Neuronal stem cell (in vitro differentiated cells): ENCODE measurements around the gene HIVEP2.

Experiments used
- DNase-seq: peaks from one replicate; pipeline ENCODE4 v3.0.0-alpha.2; 2013; ENCODE audit warnings: low spot score
- H2AFZ ChIP-seq: one replicate; pipeline ENCODE4 v1.6.1; 2013; ENCODE audit warnings: mild to moderate bottlenecking, low read length, inconsistent platforms
- H2AK5ac ChIP-seq: 2 replicates; pipeline ENCODE4 v1.6.1; 2013; ENCODE audit warnings: low read depth, mild to moderate bottlenecking, inconsistent platforms, low read length, moderate library complexity, mixed read lengths
- H2BK120ac ChIP-seq: 2 replicates; pipeline ENCODE4 v1.6.1; 2013; ENCODE audit warnings: low read depth, mild to moderate bottlenecking, inconsistent platforms, low read length, moderate library complexity, mixed read lengths
- H2BK12ac ChIP-seq: one replicate; pipeline ENCODE4 v1.6.1; 2013; ENCODE audit warnings: low read length, inconsistent platforms
- H2BK15ac ChIP-seq: 2 replicates; pipeline ENCODE4 v1.6.1; 2013; ENCODE audit warnings: mild to moderate bottlenecking, low read length, inconsistent platforms, mixed read lengths
- H2BK5ac ChIP-seq: one replicate; pipeline ENCODE4 v1.6.1; 2013; ENCODE audit warnings: inconsistent platforms, mild to moderate bottlenecking, low read length, moderate library complexity
- H3K14ac ChIP-seq: one replicate; pipeline ENCODE4 v1.6.1; 2013; ENCODE audit warnings: low read length, inconsistent platforms
- H3K18ac ChIP-seq: 2 replicates; pipeline ENCODE4 v1.6.1; 2013; ENCODE audit warnings: low read length, inconsistent platforms
- H3K23ac ChIP-seq: 2 replicates; pipeline ENCODE4 v1.6.1; 2013; ENCODE audit warnings: low read depth, mild to moderate bottlenecking, mixed read lengths, low read length, inconsistent platforms; ENCODE audit not compliant: poor library complexity
- H3K27ac ChIP-seq: replicated peaks from 3 replicates; pipeline ENCODE4 v1.5.1; 2013; ENCODE audit warnings: low read length, inconsistent platforms
- H3K27me3 ChIP-seq, 3 experiments: 2 replicates each; pipeline ENCODE4 v1.6.1; 2013; ENCODE audit warnings: low read length in 3 of 3, mild to moderate bottlenecking in 2 of 3, inconsistent platforms in 1 of 3, low read depth in 1 of 3, mixed read lengths in 1 of 3, moderate library complexity in 1 of 3; ENCODE audit not compliant: control insufficient read depth in 3 of 3, insufficient read depth in 3 of 3
- H3K36me3 ChIP-seq, 2 donors: replicated peaks in 1 of 2; 2 replicates each; pipeline ENCODE4 v1.6.1; 2013; ENCODE audit warnings: low read length in 2 of 2; ENCODE audit not compliant: control insufficient read depth in 2 of 2, insufficient read depth in 2 of 2
- H3K4ac ChIP-seq: 2 replicates; pipeline ENCODE4 v1.6.1; 2013; ENCODE audit warnings: inconsistent platforms, mild to moderate bottlenecking, low read length, moderate library complexity
- H3K4me1 ChIP-seq, 2 donors: 1 replicate in 1 of 2; 2 replicates in 1 of 2; pipeline ENCODE4 v1.6.1; 2013; ENCODE audit warnings: low read length in 2 of 2, low read depth in 1 of 2; ENCODE audit not compliant: control insufficient read depth in 2 of 2, insufficient read depth in 1 of 2
- H3K4me2 ChIP-seq: one replicate; pipeline ENCODE4 v1.6.1; 2013; ENCODE audit warnings: mild to moderate bottlenecking, low read length, inconsistent platforms; ENCODE audit not compliant: insufficient read depth, poor library complexity, severe bottlenecking
- H3K4me3 ChIP-seq, 2 donors: 2 replicates each; pipeline ENCODE4 v1.5.1; 2013; ENCODE audit warnings: low read length in 2 of 2, mild to moderate bottlenecking in 2 of 2, inconsistent platforms in 1 of 2, moderate library complexity in 1 of 2
- H3K79me1 ChIP-seq: one replicate; pipeline ENCODE4 v1.6.1; 2013; ENCODE audit warnings: low read depth, mild to moderate bottlenecking, inconsistent platforms, low read length, moderate library complexity
- H3K9ac ChIP-seq: one replicate; pipeline ENCODE4 v1.6.1; 2013; ENCODE audit warnings: mild to moderate bottlenecking, low read depth, low read length, inconsistent platforms; ENCODE audit not compliant: poor library complexity
- H3K9me3 ChIP-seq, 2 donors: replicated peaks in 1 of 2; 2 replicates each; pipeline versions ENCODE3 to v1.6.1; 2013; ENCODE audit warnings: low read length in 2 of 2, mild to moderate bottlenecking in 2 of 2, inconsistent platforms in 1 of 2, low read depth in 1 of 2, mixed read lengths in 1 of 2, moderate library complexity in 1 of 2; ENCODE audit not compliant: control insufficient read depth in 2 of 2, insufficient read depth in 1 of 2
- H4K8ac ChIP-seq: one replicate; pipeline ENCODE4 v1.6.1; 2013; ENCODE audit warnings: low read depth, mild to moderate bottlenecking, inconsistent platforms, low read length, moderate library complexity
- H4K91ac ChIP-seq: one replicate; pipeline ENCODE4 v1.6.1; 2013; ENCODE audit warnings: low read length, low read depth, mild to moderate bottlenecking, inconsistent platforms; ENCODE audit not compliant: poor library complexity
- WGBS, 2 donors: extraction: QIAGEN DNeasy Blood & Tissue Kit; methylation state at CpG; one replicate each; pipeline ENCODE4 v1.1.7; 2013; ENCODE audit warnings: missing lambda C conversion rate in 2 of 2, mixed read lengths in 1 of 2; ENCODE audit not compliant: insufficient read length in 2 of 2, insufficient replicate concordance in 1 of 2; ENCODE audit errors: extremely low coverage in 2 of 2; 5-methylcytosine and 5-hydroxymethylcytosine counted together

Gene HIVEP2

DNA sequence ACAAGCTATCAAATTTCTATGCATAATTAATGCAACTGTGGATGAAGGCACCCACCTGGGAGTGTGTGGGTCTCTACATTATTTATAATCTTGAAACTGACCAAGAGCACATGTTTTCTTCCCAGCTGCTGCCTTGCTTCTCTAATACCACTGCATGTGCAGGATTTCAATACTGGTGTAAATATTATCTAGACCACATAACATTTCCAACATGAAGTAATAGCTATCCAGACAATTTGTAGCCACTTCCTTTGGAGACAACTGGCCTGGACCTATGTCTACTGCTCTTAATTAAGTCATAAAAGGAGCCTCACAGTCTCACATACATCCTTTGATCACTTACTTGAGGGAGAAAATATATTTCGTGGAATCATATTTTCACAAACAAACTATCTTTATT is 180.7 kb downstream of the HIVEP2 start:
- no peak overlapping the region for H4K8ac ChIP-seq
- H2AFZ ChIP-seq = no peak overlapping the region
- H3K36me3 ChIP-seq = peaks cover 2 to 17% of the 10 kb centered on the region in 2 donors
- H3K79me1 ChIP-seq = no peaks in the 10 kb centered on the region
- no peak overlapping the region for H2BK5ac ChIP-seq
- H2AK5ac ChIP-seq = no peak overlapping the region
- no peak overlapping the region for H3K4me3 ChIP-seq
- no peak for DNase-seq
- H3K27me3 ChIP-seq = no peaks in the 10 kb centered on the region
- H3K27ac ChIP-seq = no peak overlapping the region
- no peak overlapping the region for H2BK12ac ChIP-seq
- H3K4me1 ChIP-seq = peaks cover 0 to 13% of the 10 kb centered on the region in 2 donors
- no peaks in the 10 kb centered on the region for H3K9me3 ChIP-seq
- H3K9ac ChIP-seq = no peak overlapping the region
- H3K18ac ChIP-seq = no peak overlapping the region
- no peak overlapping the region for H3K23ac ChIP-seq
- H4K91ac ChIP-seq = no peak overlapping the region
- no peak overlapping the region for H2BK15ac ChIP-seq
- no CpG with 5 or more reads among the region's 1 CpG for WGBS, 2 donors
- no peak overlapping the region for H3K4me2 ChIP-seq
- H3K4ac ChIP-seq = no peak overlapping the region
- no peak overlapping the region for H3K14ac ChIP-seq
- no peak overlapping the region for H2BK120ac ChIP-seq

DNA sequence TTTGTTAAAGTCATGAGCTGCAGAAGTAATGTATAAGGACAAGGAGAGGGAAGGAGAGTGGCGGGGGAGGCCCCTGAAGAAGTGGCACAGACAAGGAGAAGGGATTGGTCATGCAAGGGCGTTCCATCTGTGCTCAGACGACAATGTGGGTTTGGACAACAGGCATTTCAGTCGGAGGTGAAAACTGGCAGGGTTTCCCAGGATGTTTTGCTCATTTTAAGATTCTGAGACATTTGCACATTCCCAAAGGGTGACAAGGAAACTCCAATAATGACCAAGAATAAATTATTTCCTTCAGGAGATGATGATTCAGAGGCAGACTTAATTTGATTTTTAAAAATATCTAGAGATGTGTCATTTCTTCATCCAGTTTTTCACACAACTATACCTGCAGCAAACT is 181.8 kb downstream of the HIVEP2 start:
- no CpG with 5 or more reads among the region's 4 CpGs for WGBS, 2 donors
- H3K27ac ChIP-seq = no peak overlapping the region
- no peaks in the 10 kb centered on the region for H3K9me3 ChIP-seq

DNA sequence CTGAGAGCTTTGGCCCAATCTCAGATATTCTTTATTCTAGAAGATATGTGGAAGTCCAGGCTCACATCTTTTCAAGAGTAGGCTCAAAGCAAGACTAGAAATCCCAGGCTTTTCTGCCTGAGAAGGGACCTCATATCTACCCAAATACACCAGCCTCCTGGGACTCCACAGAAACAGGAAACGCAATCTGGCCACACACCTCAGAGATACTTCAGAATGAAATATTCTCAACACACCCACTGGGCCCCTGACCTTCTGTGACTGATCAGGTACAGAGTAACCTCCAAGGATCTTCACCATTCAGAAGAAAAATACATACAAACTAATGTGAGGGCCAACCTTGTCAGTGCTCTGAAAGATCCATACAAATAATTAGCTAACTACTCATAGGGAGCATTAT is 183.2 kb downstream of the HIVEP2 start:
- Histone ChIP-seq H2AK5ac (no peak overlapping the region), H3K9ac (no peak overlapping the region), H3K4me3 (no peak overlapping the region), H4K91ac (no peak overlapping the region), H3K79me1 (no peaks in the 10 kb centered on the region), H3K27me3 (no peaks in the 10 kb centered on the region), H3K36me3 (peaks cover 2 to 34% of the 10 kb centered on the region in 2 donors), H3K18ac (no peak overlapping the region), H3K4me2 (no peak overlapping the region), H2BK15ac (no peak overlapping the region), H3K23ac (no peak overlapping the region), H2BK120ac (no peak overlapping the region), H4K8ac (no peak overlapping the region), H3K14ac (no peak overlapping the region), H3K27ac (no peak overlapping the region), H2AFZ (no peak overlapping the region), H3K4ac (no peak overlapping the region), H2BK5ac (no peak overlapping the region), H2BK12ac (no peak overlapping the region), H3K4me1 (peaks cover 0 to 13% of the 10 kb centered on the region in 2 donors), H3K9me3 (no peaks in the 10 kb centered on the region)
- WGBS, 2 donors = no CpG with 5 or more reads among the region's 1 CpG
- no peak for DNase-seq

More for the DNA sequence above, 181.8 kb downstream of the HIVEP2 start:
- Histone ChIP-seq H2AK5ac (no peak overlapping the region), H3K4me2 (no peak overlapping the region), H3K27me3 (no peaks in the 10 kb centered on the region), H3K23ac (no peak overlapping the region), H4K8ac (no peak overlapping the region), H3K4me3 (no peak overlapping the region), H3K4me1 (peaks cover 0 to 13% of the 10 kb centered on the region in 2 donors), H3K4ac (no peak overlapping the region), H3K14ac (no peak overlapping the region), H2AFZ (peak overlapping the region; percentile 30), H3K18ac (no peak overlapping the region), H2BK120ac (no peak overlapping the region), H2BK15ac (no peak overlapping the region), H3K9ac (no peak overlapping the region), H3K36me3 (peaks cover 2 to 25% of the 10 kb centered on the region in 2 donors), H2BK12ac (no peak overlapping the region), H2BK5ac (no peak overlapping the region), H3K79me1 (no peaks in the 10 kb centered on the region), H4K91ac (no peak overlapping the region)
- no peak for DNase-seq

DNA sequence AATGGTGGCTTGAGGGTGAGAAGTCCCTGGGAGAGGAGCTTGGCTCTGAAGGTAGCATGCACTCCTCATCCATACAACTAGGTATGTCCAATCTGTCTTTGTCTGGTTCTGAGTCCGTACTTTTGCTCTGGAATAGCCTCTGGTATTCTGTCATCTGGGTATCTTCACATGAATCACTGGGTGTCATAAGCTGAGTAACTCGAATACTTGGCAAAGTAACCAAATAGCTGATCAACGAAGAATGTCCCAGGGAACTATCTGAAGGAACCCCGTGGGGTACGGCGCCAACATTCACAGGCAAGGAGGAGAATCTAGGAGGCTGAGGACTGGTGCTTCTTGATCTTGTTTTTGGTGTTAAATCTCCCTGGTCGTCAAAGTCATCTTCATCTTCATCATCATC is 184.8 kb downstream of the HIVEP2 start:
- H2BK5ac ChIP-seq = no peak overlapping the region
- H2AK5ac ChIP-seq = no peak overlapping the region
- no CpG with 5 or more reads among the region's 7 CpGs for WGBS, 2 donors
- no peak overlapping the region for H3K4me3 ChIP-seq
- H3K27ac ChIP-seq = no peak overlapping the region
- no peak overlapping the region for H2BK12ac ChIP-seq
- H3K4ac ChIP-seq = no peak overlapping the region
- no peak overlapping the region for H3K18ac ChIP-seq
- no peak overlapping the region for H4K91ac ChIP-seq
- no peak overlapping the region for H2BK120ac ChIP-seq
- no peak overlapping the region for H2BK15ac ChIP-seq
- peaks cover 2 to 13% of the 10 kb centered on the region in 2 donors for H3K4me1 ChIP-seq
- H3K23ac ChIP-seq = no peak overlapping the region
- DNase-seq = no peak
- H4K8ac ChIP-seq = no peak overlapping the region
- H3K79me1 ChIP-seq = no peaks in the 10 kb centered on the region
- H2AFZ ChIP-seq = no peak overlapping the region
- peaks cover 2 to 34% of the 10 kb centered on the region in 2 donors for H3K36me3 ChIP-seq
- no peak overlapping the region for H3K9ac ChIP-seq
- H3K27me3 ChIP-seq = no peaks in the 10 kb centered on the region
- no peak overlapping the region for H3K14ac ChIP-seq
- no peaks in the 10 kb centered on the region for H3K9me3 ChIP-seq
- H3K4me2 ChIP-seq = no peak overlapping the region
